WTC11 (cell line): ENCODE measurements around the gene AHSG. TPM values are rescaled to one million over a fixed set of nuclear protein-coding genes. Genes with fewer than 3 reads are reported as not detected.

Experiments
- ATAC-seq: fragments of 200-7000 bp; cut with Tn5 transposase; 2 replicates; pipeline ENCODE4 v1.10.0; 2021; ENCODE audit warnings: mild to moderate bottlenecking, moderate library complexity
- CTCF ChIA-PET: fragments of 300-600 bp; sonication (Branson Sonifier 250); formaldehyde crosslinking; loops from one replicate; lab custom pipeline; 2021; ENCODE audit warnings: antibody characterized with exemption; lab: Charles Lee
- POLR2A ChIA-PET: fragments of 350-600 bp; sonication (Branson Sonifier 250); formaldehyde crosslinking; loops from one replicate; lab custom pipeline; 2021; ENCODE audit warnings: antibody characterized with exemption; lab: Charles Lee
- DNase-seq: peaks from one replicate; pipeline ENCODE4 v3.0.0; 2021; ENCODE audit warnings: low spot score
- H3K27ac Mint-ChIP-seq: 2 replicates; pipeline ENCODE4 v1.8.0; 2021; ENCODE audit warnings: mixed read lengths
- H3K27me3 Mint-ChIP-seq: 2 replicates; pipeline ENCODE4 v1.8.0; 2021; ENCODE audit warnings: low read depth, mild to moderate bottlenecking, moderate library complexity, mixed read lengths
- H3K36me3 Mint-ChIP-seq: 2 replicates; pipeline ENCODE4 v1.8.0; 2021; ENCODE audit warnings: mixed read lengths
- H3K4me1 Mint-ChIP-seq: 2 replicates; pipeline ENCODE4 v1.8.0; 2022; ENCODE audit warnings: mixed read lengths
- H3K4me3 Mint-ChIP-seq: 2 replicates; pipeline ENCODE4 v1.8.0; 2021; ENCODE audit warnings: mild to moderate bottlenecking, moderate library complexity, mixed read lengths
- H3K9me3 Mint-ChIP-seq: 2 replicates; pipeline ENCODE4 v1.8.0; 2021; ENCODE audit warnings: mixed read lengths
- CREB1 ChIP-seq: sonication (generic); formaldehyde crosslinking; IDR thresholded peaks from 2 replicates; pipeline ENCODE4 v1.8.0; 2023; ENCODE audit warnings: mild to moderate bottlenecking, missing genetic modification reagents
- ELF4 ChIP-seq: sonication (generic); formaldehyde crosslinking; IDR thresholded peaks from 2 replicates; pipeline ENCODE4 v1.8.1; 2022; ENCODE audit warnings: low read depth, mild to moderate bottlenecking, moderate library complexity, missing genetic modification reagents
- FOXP1 ChIP-seq: sonication (generic); formaldehyde crosslinking; IDR thresholded peaks from 2 replicates; pipeline ENCODE4 v1.8.0; 2022; ENCODE audit warnings: missing genetic modification reagents, mild to moderate bottlenecking, moderate library complexity, borderline replicate concordance
- GABPB1 ChIP-seq: sonication (generic); formaldehyde crosslinking; IDR thresholded peaks from 2 replicates; pipeline ENCODE4 v1.8.1; 2023; ENCODE audit warnings: mild to moderate bottlenecking, missing genetic modification reagents
- GTF2I ChIP-seq: fragments of 250-450 bp; sonication (Bioruptor Pico); conservative IDR thresholded peaks from 2 replicates; pipeline ENCODE4 v1.4.0; 2021; ENCODE audit warnings: mild to moderate bottlenecking
- HMGA2 ChIP-seq: fragments of 250-450 bp; sonication (Bioruptor Pico); IDR thresholded peaks from 2 replicates; pipeline ENCODE4 v1.4.0; 2021; ENCODE audit warnings: mild to moderate bottlenecking, moderate library complexity
- HMGXB4 ChIP-seq: sonication (generic); formaldehyde crosslinking; IDR thresholded peaks from 2 replicates; pipeline ENCODE4 v1.8.1; 2023; ENCODE audit warnings: mild to moderate bottlenecking, moderate library complexity, missing genetic modification reagents
- IRF2 ChIP-seq: sonication (generic); formaldehyde crosslinking; IDR thresholded peaks from 2 replicates; pipeline ENCODE4 v1.8.0; 2022; ENCODE audit warnings: low read depth, missing genetic modification reagents, borderline replicate concordance
- MXD4 ChIP-seq: fragments of 250-450 bp; sonication (Bioruptor Pico); IDR thresholded peaks from 2 replicates; pipeline ENCODE4 v1.8.0; 2021; ENCODE audit warnings: mild to moderate bottlenecking, moderate library complexity, borderline replicate concordance
- MYBL2 ChIP-seq: sonication (generic); formaldehyde crosslinking; IDR thresholded peaks from 2 replicates; pipeline ENCODE4 v1.8.1; 2023; ENCODE audit warnings: mild to moderate bottlenecking, moderate library complexity, missing genetic modification reagents
- NFE2L1 ChIP-seq: sonication (generic); formaldehyde crosslinking; IDR thresholded peaks from 2 replicates; pipeline ENCODE4 v1.8.1; 2023; ENCODE audit warnings: missing genetic modification reagents
- NR1H2 ChIP-seq: sonication (generic); formaldehyde crosslinking; IDR thresholded peaks from 2 replicates; pipeline ENCODE4 v1.9.0; 2021; ENCODE audit warnings: mild to moderate bottlenecking, moderate library complexity, missing genetic modification reagents
- SP1 ChIP-seq: sonication (generic); formaldehyde crosslinking; conservative IDR thresholded peaks from 2 replicates; pipeline ENCODE4 v1.8.1; 2022; ENCODE audit warnings: missing genetic modification reagents
- ZNF532 ChIP-seq: fragments of 250-450 bp; sonication (Bioruptor Pico); IDR thresholded peaks from 2 replicates; pipeline ENCODE4 v1.9.0; 2021; ENCODE audit warnings: mild to moderate bottlenecking, borderline replicate concordance
- total RNA-seq: library from RNA; stranded (reverse); gene quantifications from 3 replicates; pipeline ENCODE4 v1.2.3, GENCODE V29; 2021
- TF ChIP-seq, protein P1 (sequence below): sonication (generic); formaldehyde crosslinking; IDR thresholded peaks from 2 replicates; pipeline ENCODE4 v1.8.0; 2022; ENCODE audit warnings: mild to moderate bottlenecking, missing genetic modification reagents
- TF ChIP-seq, protein P2 (sequence below): sonication (generic); formaldehyde crosslinking; IDR thresholded peaks from 2 replicates; pipeline ENCODE4 v1.8.1; 2023; ENCODE audit warnings: mild to moderate bottlenecking, missing genetic modification reagents, moderate library complexity
- TF ChIP-seq, protein P3 (sequence below): sonication (generic); formaldehyde crosslinking; IDR thresholded peaks from 2 replicates; pipeline ENCODE4 v1.8.1; 2022; ENCODE audit warnings: mild to moderate bottlenecking, missing genetic modification reagents, moderate library complexity, borderline replicate concordance
- TF ChIP-seq, protein P4 (sequence below): fragments of 250-450 bp; sonication (Bioruptor Pico); IDR thresholded peaks from 2 replicates; pipeline ENCODE4 v1.9.0; 2021; ENCODE audit warnings: mild to moderate bottlenecking
- TF ChIP-seq, protein P5 (sequence below): fragments of 250-450 bp; sonication (Bioruptor Pico); IDR thresholded peaks from 2 replicates; pipeline ENCODE4 v1.9.0; 2021; ENCODE audit warnings: mild to moderate bottlenecking

AHSG gene
- total RNA-seq, 1 experiment from 2014 or later: 1.9 TPM

GRCh38 chr3:186594591-186595113, 18.2 kb upstream of the AHSG start:
- DNase-seq: no peak
- ChIA-PET CTCF (no interaction called here), POLR2A (no interaction called here)
- no peak overlapping the region for H3K4me3 Mint-ChIP-seq
- H3K9me3 Mint-ChIP-seq: no peaks in the 10 kb centered on the region
- no peak for TF ChIP-seq HMGXB4 (CRISPR knock-in tag)
- TF ChIP-seq, protein P1, sequence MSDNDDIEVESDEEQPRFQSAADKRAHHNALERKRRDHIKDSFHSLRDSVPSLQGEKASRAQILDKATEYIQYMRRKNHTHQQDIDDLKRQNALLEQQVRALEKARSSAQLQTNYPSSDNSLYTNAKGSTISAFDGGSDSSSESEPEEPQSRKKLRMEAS (CRISPR knock-in tag): no peak
- peaks cover 6% of the 10 kb centered on the region for H3K4me1 Mint-ChIP-seq
- H3K27ac Mint-ChIP-seq: no peak overlapping the region
- peaks cover 6% of the 10 kb centered on the region; the same call in 1 of the 2 replicates for H3K27me3 Mint-ChIP-seq
- H3K36me3 Mint-ChIP-seq: no peaks in the 10 kb centered on the region
- ATAC-seq: no peak; the same call in 1 of the 2 replicates

DNA sequence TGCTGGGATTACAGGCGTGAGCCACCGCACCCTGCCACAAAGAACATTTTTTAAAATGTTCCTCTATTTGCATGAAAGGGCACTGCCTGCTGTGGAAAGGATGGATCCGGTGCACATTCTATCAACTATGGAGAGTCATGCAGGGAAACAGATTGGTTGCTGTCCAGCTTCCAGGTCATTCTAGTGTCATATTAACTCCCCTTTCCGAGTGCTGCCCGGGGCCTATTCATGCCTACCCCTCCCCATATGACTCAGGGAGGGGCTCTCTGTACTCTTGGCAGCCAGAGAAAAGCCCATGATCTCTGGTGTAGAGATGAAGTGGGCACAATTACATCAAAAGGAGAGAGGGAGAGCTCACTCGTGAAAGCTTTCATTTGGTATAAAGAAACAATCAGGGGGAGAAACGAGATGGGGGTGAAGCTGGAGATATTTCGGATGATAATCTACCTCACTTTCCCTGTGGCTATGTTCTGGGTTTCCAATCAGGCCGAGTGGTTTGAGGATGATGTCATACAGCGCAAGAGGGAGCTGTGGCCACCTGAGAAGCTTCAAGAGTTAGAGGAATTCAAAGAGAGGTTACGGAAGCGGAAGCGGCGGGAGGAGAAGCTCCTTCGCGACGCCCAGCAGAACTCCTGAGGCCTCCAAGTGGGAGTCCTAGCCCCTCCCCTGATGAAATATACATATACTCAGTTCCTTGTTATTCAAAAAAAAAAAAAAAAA, 16.1 kb upstream of the AHSG start:
- DNase-seq: no peak
- H3K27me3 Mint-ChIP-seq: peaks cover 6% of the 10 kb centered on the region; the same call in 1 of the 2 replicates
- POLR2A ChIA-PET: interaction anchor here (0.7 to 1.4 kb wide), 3 partner anchors 19 to 26 kb away, joined by 5 read pairs; partner anchors contain the start of gene DNAJB11
- peak; percentile 92 for ATAC-seq
- no peak for TF ChIP-seq ELF4 (CRISPR knock-in tag)
- no peak for TF ChIP-seq FOXP1 (CRISPR knock-in tag)
- TF ChIP-seq, protein P1 (CRISPR knock-in tag): no peak
- no peak for TF ChIP-seq GTF2I (CRISPR knock-in tag)
- TF ChIP-seq, protein P2, sequence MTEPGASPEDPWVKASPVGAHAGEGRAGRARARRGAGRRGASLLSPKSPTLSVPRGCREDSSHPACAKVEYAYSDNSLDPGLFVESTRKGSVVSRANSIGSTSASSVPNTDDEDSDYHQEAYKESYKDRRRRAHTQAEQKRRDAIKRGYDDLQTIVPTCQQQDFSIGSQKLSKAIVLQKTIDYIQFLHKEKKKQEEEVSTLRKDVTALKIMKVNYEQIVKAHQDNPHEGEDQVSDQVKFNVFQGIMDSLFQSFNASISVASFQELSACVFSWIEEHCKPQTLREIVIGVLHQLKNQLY: no peak
- TF ChIP-seq, protein P3, sequence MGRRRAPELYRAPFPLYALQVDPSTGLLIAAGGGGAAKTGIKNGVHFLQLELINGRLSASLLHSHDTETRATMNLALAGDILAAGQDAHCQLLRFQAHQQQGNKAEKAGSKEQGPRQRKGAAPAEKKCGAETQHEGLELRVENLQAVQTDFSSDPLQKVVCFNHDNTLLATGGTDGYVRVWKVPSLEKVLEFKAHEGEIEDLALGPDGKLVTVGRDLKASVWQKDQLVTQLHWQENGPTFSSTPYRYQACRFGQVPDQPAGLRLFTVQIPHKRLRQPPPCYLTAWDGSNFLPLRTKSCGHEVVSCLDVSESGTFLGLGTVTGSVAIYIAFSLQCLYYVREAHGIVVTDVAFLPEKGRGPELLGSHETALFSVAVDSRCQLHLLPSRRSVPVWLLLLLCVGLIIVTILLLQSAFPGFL: no peak
- no peak for TF ChIP-seq IRF2 (CRISPR knock-in tag)
- TF ChIP-seq MYBL2: no peak
- TF ChIP-seq NR1H2 (CRISPR knock-in tag): no peak
- no peak for TF ChIP-seq CREB1 (CRISPR knock-in tag)
- TF ChIP-seq, protein P4, sequence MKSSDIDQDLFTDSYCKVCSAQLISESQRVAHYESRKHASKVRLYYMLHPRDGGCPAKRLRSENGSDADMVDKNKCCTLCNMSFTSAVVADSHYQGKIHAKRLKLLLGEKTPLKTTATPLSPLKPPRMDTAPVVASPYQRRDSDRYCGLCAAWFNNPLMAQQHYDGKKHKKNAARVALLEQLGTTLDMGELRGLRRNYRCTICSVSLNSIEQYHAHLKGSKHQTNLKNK (CRISPR knock-in tag): no peak
- no peak for TF ChIP-seq GABPB1 (CRISPR knock-in tag)
- no peak for TF ChIP-seq SP1 (CRISPR knock-in tag)
- no peak for TF ChIP-seq ZNF532 (CRISPR knock-in tag)
- TF ChIP-seq HMGA2 (CRISPR knock-in tag): no peak
- TF ChIP-seq MXD4 (CRISPR knock-in tag): no peak
- TF ChIP-seq, protein P5, sequence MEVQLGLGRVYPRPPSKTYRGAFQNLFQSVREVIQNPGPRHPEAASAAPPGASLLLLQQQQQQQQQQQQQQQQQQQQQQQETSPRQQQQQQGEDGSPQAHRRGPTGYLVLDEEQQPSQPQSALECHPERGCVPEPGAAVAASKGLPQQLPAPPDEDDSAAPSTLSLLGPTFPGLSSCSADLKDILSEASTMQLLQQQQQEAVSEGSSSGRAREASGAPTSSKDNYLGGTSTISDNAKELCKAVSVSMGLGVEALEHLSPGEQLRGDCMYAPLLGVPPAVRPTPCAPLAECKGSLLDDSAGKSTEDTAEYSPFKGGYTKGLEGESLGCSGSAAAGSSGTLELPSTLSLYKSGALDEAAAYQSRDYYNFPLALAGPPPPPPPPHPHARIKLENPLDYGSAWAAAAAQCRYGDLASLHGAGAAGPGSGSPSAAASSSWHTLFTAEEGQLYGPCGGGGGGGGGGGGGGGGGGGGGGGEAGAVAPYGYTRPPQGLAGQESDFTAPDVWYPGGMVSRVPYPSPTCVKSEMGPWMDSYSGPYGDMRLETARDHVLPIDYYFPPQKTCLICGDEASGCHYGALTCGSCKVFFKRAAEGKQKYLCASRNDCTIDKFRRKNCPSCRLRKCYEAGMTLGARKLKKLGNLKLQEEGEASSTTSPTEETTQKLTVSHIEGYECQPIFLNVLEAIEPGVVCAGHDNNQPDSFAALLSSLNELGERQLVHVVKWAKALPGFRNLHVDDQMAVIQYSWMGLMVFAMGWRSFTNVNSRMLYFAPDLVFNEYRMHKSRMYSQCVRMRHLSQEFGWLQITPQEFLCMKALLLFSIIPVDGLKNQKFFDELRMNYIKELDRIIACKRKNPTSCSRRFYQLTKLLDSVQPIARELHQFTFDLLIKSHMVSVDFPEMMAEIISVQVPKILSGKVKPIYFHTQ: no peak
- TF ChIP-seq NFE2L1 (CRISPR knock-in tag): no peak
- H3K4me3 Mint-ChIP-seq: no peak overlapping the region
- no peaks in the 10 kb centered on the region for H3K9me3 Mint-ChIP-seq
- H3K36me3 Mint-ChIP-seq: no peaks in the 10 kb centered on the region
- no peak overlapping the region for H3K27ac Mint-ChIP-seq
- peaks cover 6% of the 10 kb centered on the region for H3K4me1 Mint-ChIP-seq
- CTCF ChIA-PET: interaction anchor here (0.6 to 10.5 kb wide), 12 partner anchors 12 to 425 kb away, joined by 3 to 87 read pairs (median 4); partner anchors contain the start of gene AHSG
